ENCODE data around the gene MAPK8IP1. TPM values are rescaled to one million over a fixed set of nuclear protein-coding genes. Genes with fewer than 3 reads are reported as not detected.

MAPK8IP1 gene
- total RNA-seq, 1 donor from 2014 or later, result 18.8 TPM

GRCh38 chr11:45936511-45937054, 51.1 kb downstream of the MAPK8IP1 start:
- H3K4me3 ChIP-seq (ENCODE audit: low read length in 3 of 3), result no peak overlapping the region
- H3K27ac ChIP-seq (ENCODE audit: low read depth, low read length), result no peak overlapping the region
- H3K9me3 ChIP-seq (ENCODE audit: control insufficient read depth in 3 of 3, low read length in 3 of 3), result no peaks in the 10 kb centered on the region
- no peaks in the 10 kb centered on the region for H3K27me3 ChIP-seq (ENCODE audit: control insufficient read depth in 3 of 3, insufficient read depth in 3 of 3, low read length in 3 of 3)
- H3K4me1 ChIP-seq (ENCODE audit: control insufficient read depth in 3 of 3, insufficient read depth in 3 of 3, low read length in 3 of 3), result peaks cover 0 to 8% (median 0%) of the 10 kb centered on the region in 3 donors
- H3K9ac ChIP-seq (ENCODE audit: low read depth in 1 of 3, low read length in 3 of 3), result peak overlapping the region in 1 of 3 donors; percentile 5
- H3K36me3 ChIP-seq (ENCODE audit: control insufficient read depth in 3 of 3, insufficient read depth in 3 of 3, low read length in 3 of 3), result peaks cover 26 to 52% (median 31%) of the 10 kb centered on the region in 3 donors

GRCh38 chr11:45937916-45938315, 52.5 kb downstream of the MAPK8IP1 start:
- no peaks in the 10 kb centered on the region for H3K9me3 ChIP-seq (ENCODE audit: control insufficient read depth in 3 of 3, low read length in 3 of 3)
- no peak overlapping the region for H3K9ac ChIP-seq (ENCODE audit: low read depth in 1 of 3, low read length in 3 of 3)
- H3K27ac ChIP-seq (ENCODE audit: low read depth, low read length), result no peak overlapping the region
- no peaks in the 10 kb centered on the region for H3K27me3 ChIP-seq (ENCODE audit: control insufficient read depth in 3 of 3, insufficient read depth in 3 of 3, low read length in 3 of 3)
- peaks cover 21 to 50% (median 37%) of the 10 kb centered on the region in 3 donors for H3K36me3 ChIP-seq (ENCODE audit: control insufficient read depth in 3 of 3, insufficient read depth in 3 of 3, low read length in 3 of 3)
- no peak overlapping the region for H3K4me3 ChIP-seq (ENCODE audit: low read length in 3 of 3)
- peaks cover 0 to 8% (median 0%) of the 10 kb centered on the region in 3 donors for H3K4me1 ChIP-seq (ENCODE audit: control insufficient read depth in 3 of 3, insufficient read depth in 3 of 3, low read length in 3 of 3)

DNA sequence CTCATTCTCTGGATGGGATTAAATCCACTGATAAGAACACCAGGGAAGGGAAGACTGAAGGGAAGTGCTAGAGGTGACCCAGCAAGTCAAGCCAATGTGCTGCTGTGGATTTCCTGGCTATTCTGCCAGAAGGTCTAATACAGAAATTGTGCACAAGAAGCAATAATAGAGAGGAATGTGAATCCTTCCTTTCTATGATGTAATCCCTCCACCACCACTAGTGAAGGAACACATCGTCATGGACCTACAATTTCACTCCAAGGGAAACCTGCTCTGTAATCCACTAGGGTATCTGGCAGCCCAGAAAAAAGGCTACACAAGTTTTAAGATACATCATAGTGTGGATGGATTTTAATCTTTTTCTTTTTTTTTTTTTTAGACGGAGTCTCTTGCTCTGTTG, 54.4 kb downstream of the MAPK8IP1 start:
- Histone ChIP-seq H3K36me3 (ENCODE audit: control insufficient read depth in 3 of 3, insufficient read depth in 3 of 3, low read length in 3 of 3) (peaks cover 7 to 44% (median 22%) of the 10 kb centered on the region in 3 donors), H3K27me3 (ENCODE audit: control insufficient read depth in 3 of 3, insufficient read depth in 3 of 3, low read length in 3 of 3) (no peaks in the 10 kb centered on the region), H3K4me1 (ENCODE audit: control insufficient read depth in 3 of 3, insufficient read depth in 3 of 3, low read length in 3 of 3) (peaks cover 0 to 4% (median 0%) of the 10 kb centered on the region in 3 donors), H3K9me3 (ENCODE audit: control insufficient read depth in 3 of 3, low read length in 3 of 3) (no peaks in the 10 kb centered on the region), H3K27ac (ENCODE audit: low read depth, low read length) (no peak overlapping the region), H3K4me3 (ENCODE audit: low read length in 3 of 3) (no peak overlapping the region), H3K9ac (ENCODE audit: low read depth in 1 of 3, low read length in 3 of 3) (no peak overlapping the region)

DNA sequence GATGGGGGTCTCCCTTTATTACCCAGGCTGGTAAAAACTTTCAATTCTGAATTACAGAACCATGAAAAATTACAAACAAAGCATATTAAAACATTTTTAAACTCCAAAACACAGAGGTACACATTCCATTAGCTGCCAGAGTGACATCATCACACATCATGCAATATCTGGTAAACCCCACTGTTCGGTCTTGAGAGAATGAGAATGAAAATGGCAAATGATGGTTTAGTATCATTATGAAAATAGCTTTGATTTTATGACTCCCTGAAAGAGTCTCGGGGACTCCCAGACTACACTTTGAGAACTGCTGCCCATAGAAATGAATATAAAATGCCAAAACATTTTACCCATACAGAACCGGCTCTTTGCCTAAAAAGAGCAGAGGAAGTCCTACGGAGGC, 55.8 kb downstream of the MAPK8IP1 start:
- Histone ChIP-seq H3K27ac (ENCODE audit: low read depth, low read length) (no peak overlapping the region), H3K4me1 (ENCODE audit: control insufficient read depth in 3 of 3, insufficient read depth in 3 of 3, low read length in 3 of 3) (peaks cover 3 to 11% (median 8%) of the 10 kb centered on the region in 3 donors), H3K36me3 (ENCODE audit: control insufficient read depth in 3 of 3, insufficient read depth in 3 of 3, low read length in 3 of 3) (peaks cover 7 to 46% (median 13%) of the 10 kb centered on the region in 3 donors), H3K9me3 (ENCODE audit: control insufficient read depth in 3 of 3, low read length in 3 of 3) (no peaks in the 10 kb centered on the region), H3K27me3 (ENCODE audit: control insufficient read depth in 3 of 3, insufficient read depth in 3 of 3, low read length in 3 of 3) (no peaks in the 10 kb centered on the region), H3K4me3 (ENCODE audit: low read length in 3 of 3) (no peak overlapping the region), H3K9ac (ENCODE audit: low read depth in 1 of 3, low read length in 3 of 3) (no peak overlapping the region)

GRCh38 chr11:45942381-45942780, 56.9 kb downstream of the MAPK8IP1 start:
- Histone ChIP-seq H3K36me3 (ENCODE audit: control insufficient read depth in 3 of 3, insufficient read depth in 3 of 3, low read length in 3 of 3) (peaks cover 7 to 50% (median 21%) of the 10 kb centered on the region in 3 donors), H3K9ac (ENCODE audit: low read depth in 1 of 3, low read length in 3 of 3) (no peak overlapping the region), H3K27me3 (ENCODE audit: control insufficient read depth in 3 of 3, insufficient read depth in 3 of 3, low read length in 3 of 3) (no peaks in the 10 kb centered on the region)

DNA sequence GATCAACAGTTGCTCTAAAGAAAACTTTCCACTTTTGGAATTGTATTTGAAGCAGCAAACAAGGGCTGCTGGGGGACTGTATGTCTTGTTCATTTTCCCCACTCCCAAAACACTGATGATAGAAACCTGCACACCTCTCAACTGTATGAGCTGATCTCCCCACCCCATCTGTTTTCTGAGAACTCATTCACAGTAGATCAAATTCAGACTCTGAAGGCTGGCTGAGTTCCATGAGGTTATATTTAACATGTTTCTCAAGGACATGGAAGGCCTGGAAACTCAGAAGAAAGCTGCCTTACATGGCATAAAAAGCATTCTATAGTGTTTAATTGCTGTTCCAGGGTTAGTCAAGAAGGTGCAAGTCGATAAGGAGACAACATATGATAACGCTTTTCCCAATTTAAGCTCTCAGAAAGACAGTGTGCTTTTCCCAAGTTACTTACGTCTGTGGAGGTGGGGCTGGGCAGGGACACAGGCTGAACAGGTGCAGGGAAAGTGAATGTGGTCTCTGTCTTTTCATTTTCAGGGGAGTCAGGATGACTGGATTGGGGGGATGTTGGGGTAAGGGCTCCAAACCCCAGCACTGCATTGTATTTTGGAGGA, 60.0 kb downstream of the MAPK8IP1 start:
- Histone ChIP-seq H3K4me3 (ENCODE audit: low read length in 3 of 3) (no peak overlapping the region), H3K27me3 (ENCODE audit: control insufficient read depth in 3 of 3, insufficient read depth in 3 of 3, low read length in 3 of 3) (no peaks in the 10 kb centered on the region), H3K4me1 (ENCODE audit: control insufficient read depth in 3 of 3, insufficient read depth in 3 of 3, low read length in 3 of 3) (peaks cover 3 to 8% (median 7%) of the 10 kb centered on the region in 3 donors), H3K9me3 (ENCODE audit: control insufficient read depth in 3 of 3, low read length in 3 of 3) (no peaks in the 10 kb centered on the region), H3K36me3 (ENCODE audit: control insufficient read depth in 3 of 3, insufficient read depth in 3 of 3, low read length in 3 of 3) (peaks cover 23 to 65% (median 37%) of the 10 kb centered on the region in 3 donors), H3K9ac (ENCODE audit: low read depth in 1 of 3, low read length in 3 of 3) (no peak overlapping the region), H3K27ac (ENCODE audit: low read depth, low read length) (peak overlapping the region; percentile 12)

More at GRCh38 chr11:45942381-45942780, 56.9 kb downstream of the MAPK8IP1 start:
- H3K4me3 ChIP-seq (ENCODE audit: low read length in 3 of 3), result no peak overlapping the region
- H3K9me3 ChIP-seq (ENCODE audit: control insufficient read depth in 3 of 3, low read length in 3 of 3), result no peaks in the 10 kb centered on the region
- peaks cover 3 to 8% (median 7%) of the 10 kb centered on the region in 3 donors for H3K4me1 ChIP-seq (ENCODE audit: control insufficient read depth in 3 of 3, insufficient read depth in 3 of 3, low read length in 3 of 3)
- H3K27ac ChIP-seq (ENCODE audit: low read depth, low read length), result no peak overlapping the region

GRCh38 chr11:45947885-45948284, 62.4 kb downstream of the MAPK8IP1 start:
- no peak overlapping the region for H3K27ac ChIP-seq (ENCODE audit: low read depth, low read length)
- no peaks in the 10 kb centered on the region for H3K9me3 ChIP-seq (ENCODE audit: control insufficient read depth in 3 of 3, low read length in 3 of 3)
- no peaks in the 10 kb centered on the region for H3K27me3 ChIP-seq (ENCODE audit: control insufficient read depth in 3 of 3, insufficient read depth in 3 of 3, low read length in 3 of 3)
- H3K4me1 ChIP-seq (ENCODE audit: control insufficient read depth in 3 of 3, insufficient read depth in 3 of 3, low read length in 3 of 3), result peaks cover 3 to 8% (median 7%) of the 10 kb centered on the region in 3 donors
- no peak overlapping the region for H3K9ac ChIP-seq (ENCODE audit: low read depth in 1 of 3, low read length in 3 of 3)
- no peak overlapping the region for H3K4me3 ChIP-seq (ENCODE audit: low read length in 3 of 3)
- H3K36me3 ChIP-seq (ENCODE audit: control insufficient read depth in 3 of 3, insufficient read depth in 3 of 3, low read length in 3 of 3), result peaks cover 26 to 63% (median 33%) of the 10 kb centered on the region in 3 donors

- Histone ChIP-seq H3K27ac (ENCODE audit: low read depth, low read length) (no peak overlapping the region), H3K36me3 (ENCODE audit: control insufficient read depth in 3 of 3, insufficient read depth in 3 of 3, low read length in 3 of 3) (peaks cover 28 to 64% (median 38%) of the 10 kb centered on the region in 3 donors), H3K9me3 (ENCODE audit: control insufficient read depth in 3 of 3, low read length in 3 of 3) (no peaks in the 10 kb centered on the region), H3K27me3 (ENCODE audit: control insufficient read depth in 3 of 3, insufficient read depth in 3 of 3, low read length in 3 of 3) (no peaks in the 10 kb centered on the region), H3K4me3 (ENCODE audit: low read length in 3 of 3) (no peak overlapping the region), H3K4me1 (ENCODE audit: control insufficient read depth in 3 of 3, insufficient read depth in 3 of 3, low read length in 3 of 3) (peaks cover 3 to 8% (median 7%) of the 10 kb centered on the region in 3 donors), H3K9ac (ENCODE audit: low read depth in 1 of 3, low read length in 3 of 3) (no peak overlapping the region)
Observed at GRCh38 chr11:45948356-45948755, 62.9 kb downstream of the MAPK8IP1 start.

GRCh38 chr11:45949992-45950407, 64.5 kb downstream of the MAPK8IP1 start:
- Histone ChIP-seq H3K36me3 (ENCODE audit: control insufficient read depth in 3 of 3, insufficient read depth in 3 of 3, low read length in 3 of 3) (peaks cover 29 to 54% (median 39%) of the 10 kb centered on the region in 3 donors), H3K27me3 (ENCODE audit: control insufficient read depth in 3 of 3, insufficient read depth in 3 of 3, low read length in 3 of 3) (no peaks in the 10 kb centered on the region), H3K4me3 (ENCODE audit: low read length in 3 of 3) (no peak overlapping the region), H3K4me1 (ENCODE audit: control insufficient read depth in 3 of 3, insufficient read depth in 3 of 3, low read length in 3 of 3) (peaks cover 3 to 8% (median 7%) of the 10 kb centered on the region in 3 donors), H3K27ac (ENCODE audit: low read depth, low read length) (no peak overlapping the region), H3K9ac (ENCODE audit: low read depth in 1 of 3, low read length in 3 of 3) (no peak overlapping the region), H3K9me3 (ENCODE audit: control insufficient read depth in 3 of 3, low read length in 3 of 3) (no peaks in the 10 kb centered on the region)
